ENCODE results near the gene TMOD1. TPM values are rescaled to one million over a fixed set of nuclear protein-coding genes. Genes with fewer than 3 reads are reported as not detected.

The TMOD1 gene
- total and polyA plus RNA-seq, 10 of the 15 experiments (the other 5 are each of a cell fraction or from before 2014, with no cell fraction given), result 4.0 to 44.1 (median 15.4) TPM

GRCh38 chr9:97636903-97637302, 135.4 kb downstream of the TMOD1 start:
- FAIRE-seq (no peak), DNase-seq (ENCODE audit: low read depth, low spot score) (no peak), ATAC-seq (no peak)
- no peaks in the 10 kb centered on the region for H3K27me3 ChIP-seq (replicated peaks in 1 of 2; ENCODE audit: control insufficient read depth in 2 of 2, insufficient read depth in 2 of 2, low read length in 1 of 2)
- ChIA-PET SMC1A (ENCODE audit: uncharacterized antibody, unreplicated experiment) (interaction anchor here (0.8 to 2.4 kb wide), 3 partner anchors 9 to 56 kb away, joined by 3 to 9 read pairs (median 3); no protein-coding TSS in a partner anchor), POLR2A (interaction anchor here (1.7 kb wide), 1 partner anchor 60 kb away, joined by 7 read pairs; the partner anchor contains the start of gene XPA), RAD21 (ENCODE audit: unreplicated experiment) (interaction anchor here (1.3 to 1.7 kb wide), 2 partner anchors 60 to 168 kb away, joined by 3 to 9 read pairs; partner anchors contain the start of gene XPA), CTCF (interaction anchor here (0.9 to 5.5 kb wide), 3 partner anchors 21 to 168 kb away, joined by 3 to 28 read pairs (median 3); no protein-coding TSS in a partner anchor)
- WGBS (ENCODE audit: insufficient coverage, insufficient replicate concordance, low lambda C conversion rate, missing lambda C conversion rate), result 100% methylated on average over 3 of the region's 3 CpGs
- H3K27ac ChIP-seq (ENCODE audit: control insufficient read depth, insufficient read depth), result no peak overlapping the region
- peak overlapping the region; percentile 49 for H3K4me2 ChIP-seq (ENCODE audit: control insufficient read depth, insufficient read depth)
- 0 out of 4 replicates have a peak, but pooled peaks cover 0 to 3% of the 10 kb centered on the region in 2 experiments for H3K36me3 ChIP-seq (ENCODE audit: control insufficient read depth in 2 of 2, insufficient read depth in 2 of 2, low read length in 1 of 2)
- no peak overlapping the region for H3K9ac ChIP-seq (ENCODE audit: control insufficient read depth, insufficient read depth, low read length)
- no peaks in the 10 kb centered on the region for H3K4me1 ChIP-seq (ENCODE audit: control insufficient read depth, insufficient read depth, low read length)
- H3K79me2 ChIP-seq (ENCODE audit: control insufficient read depth, insufficient read depth, low read length), result peaks cover 86% of the 10 kb centered on the region
- no peak overlapping the region for H2AFZ ChIP-seq (ENCODE audit: control insufficient read depth, low read depth, low read length)
- in situ Hi-C loops (cut with MboI) (loop anchor here (25.0 kb wide), 1 partner anchor 1225 kb away; the partner anchor contains the start of gene ZNF367), intact Hi-C loops (cut with micrococcal nuclease; ENCODE audit: unreplicated experiment) (no loop called here)
- H3K9me3 ChIP-seq (replicated peaks; ENCODE audit: control insufficient read depth, insufficient read depth, low read length), result no peaks in the 10 kb centered on the region
- H3K4me3 ChIP-seq, result peak overlapping the region; percentile 53
- no TSS peak for BruUV-seq (replicated peaks)
- H4K20me1 ChIP-seq (ENCODE audit: control insufficient read depth, insufficient read depth), result no peaks in the 10 kb centered on the region
- TF ChIP-seq ELK1 (IDR thresholded peaks at IDR 0.05; ENCODE audit: low read depth, low read length) (no peak), SP1 (IDR thresholded peaks at IDR 0.05; ENCODE audit: low read depth, low read length) (no peak), PKNOX1 (IDR thresholded peaks at IDR 0.05) (no peak), CREB1 (IDR thresholded peaks at IDR 0.05; ENCODE audit: low read depth) (no peak), SIN3A (IDR thresholded peaks at IDR 0.05; ENCODE audit: low read depth, low read length) (no peak), NR2C1 (IDR thresholded peaks at IDR 0.05) (no peak), CEBPZ (IDR thresholded peaks at IDR 0.05; ENCODE audit: low read depth, low read length) (no peak), CUX1 (IDR thresholded peaks at IDR 0.05; ENCODE audit: insufficient replicate concordance, low read depth, low read length) (no peak), PBX3 (IDR thresholded peaks at IDR 0.05; ENCODE audit: insufficient replicate concordance, low read depth, low read length) (no peak), RCOR1 (conservative IDR thresholded peaks at IDR 0.05; ENCODE audit: low read depth, low read length) (no peak), CHD4 (IDR thresholded peaks at IDR 0.05) (no peak), BACH1 (IDR thresholded peaks at IDR 0.05; ENCODE audit: borderline replicate concordance) (no peak)
